Neuron (in vitro differentiated cells): ENCODE data around the gene FAM118A.
"Not testable (repeated sequence)": the region's sequence is repeated elsewhere in the genome, so short reads cannot be mapped to it uniquely, and the experiment has no call there.

Source experiments
- H2AFZ ChIP-seq: one replicate; pipeline ENCODE4 v1.6.1; 2013; ENCODE audit warnings: low read depth, mild to moderate bottlenecking, inconsistent platforms, low read length, moderate library complexity
- H3K27me3 ChIP-seq: one replicate; pipeline ENCODE4 v1.6.1; 2013; ENCODE audit warnings: low read length; ENCODE audit not compliant: insufficient read depth
- H3K36me3 ChIP-seq: one replicate; pipeline ENCODE4 v1.6.1; 2013; ENCODE audit warnings: low read length; ENCODE audit not compliant: insufficient read depth
- H3K4me1 ChIP-seq: one replicate; pipeline ENCODE4 v1.6.1; 2013; ENCODE audit warnings: low read length; ENCODE audit not compliant: insufficient read depth
- H3K4me3 ChIP-seq: 2 replicates; pipeline ENCODE4 v1.5.1; 2013; ENCODE audit warnings: mild to moderate bottlenecking, low read length, moderate library complexity
- H3K9me3 ChIP-seq: one replicate; pipeline ENCODE4 v1.6.1; 2013; ENCODE audit warnings: low read length

Gene FAM118A

DNA sequence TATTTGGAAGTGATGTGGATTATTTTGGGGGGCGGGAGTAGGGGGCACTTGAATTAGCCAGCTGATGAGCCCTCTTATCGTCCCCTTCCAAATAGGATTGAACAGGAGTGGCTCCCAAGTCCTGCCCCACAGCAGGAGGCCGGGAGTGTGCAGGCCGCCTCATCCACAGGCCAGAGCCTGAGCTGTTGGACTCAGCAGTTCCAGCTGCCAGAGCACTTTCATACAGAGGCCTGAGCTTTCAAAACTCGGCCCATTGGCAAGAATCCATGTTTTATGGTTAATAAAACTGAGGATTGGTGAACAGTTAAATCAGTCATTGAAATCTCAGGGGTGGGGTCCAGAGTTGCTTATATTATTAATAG lies 9.6 kb downstream of the FAM118A start:
- Histone ChIP-seq H3K27me3 (no peaks in the 10 kb centered on the region), H2AFZ (no peak overlapping the region), H3K4me1 (peaks cover 24% of the 10 kb centered on the region), H3K36me3 (peaks cover 14% of the 10 kb centered on the region), H3K4me3 (no peak overlapping the region), H3K9me3 (no peaks in the 10 kb centered on the region)

- peaks cover 24% of the 10 kb centered on the region for H3K4me1 ChIP-seq
- H2AFZ ChIP-seq, result no peak overlapping the region
- H3K9me3 ChIP-seq, result no peaks in the 10 kb centered on the region
- peaks cover 16% of the 10 kb centered on the region for H3K36me3 ChIP-seq
- H3K27me3 ChIP-seq, result no peaks in the 10 kb centered on the region
- H3K4me3 ChIP-seq, result no peak overlapping the region
Observed at GRCh38 chr22:45320357-45320976, 10.7 kb downstream of the FAM118A start.

- no peak overlapping the region for H3K4me3 ChIP-seq
- H3K9me3 ChIP-seq, result no peaks in the 10 kb centered on the region
- H2AFZ ChIP-seq, result no peak overlapping the region
- H3K36me3 ChIP-seq, result peaks cover 16% of the 10 kb centered on the region
- no peaks in the 10 kb centered on the region for H3K27me3 ChIP-seq
- peaks cover 24% of the 10 kb centered on the region for H3K4me1 ChIP-seq
Observed at GRCh38 chr22:45321827-45322226, 12.1 kb downstream of the FAM118A start.

DNA sequence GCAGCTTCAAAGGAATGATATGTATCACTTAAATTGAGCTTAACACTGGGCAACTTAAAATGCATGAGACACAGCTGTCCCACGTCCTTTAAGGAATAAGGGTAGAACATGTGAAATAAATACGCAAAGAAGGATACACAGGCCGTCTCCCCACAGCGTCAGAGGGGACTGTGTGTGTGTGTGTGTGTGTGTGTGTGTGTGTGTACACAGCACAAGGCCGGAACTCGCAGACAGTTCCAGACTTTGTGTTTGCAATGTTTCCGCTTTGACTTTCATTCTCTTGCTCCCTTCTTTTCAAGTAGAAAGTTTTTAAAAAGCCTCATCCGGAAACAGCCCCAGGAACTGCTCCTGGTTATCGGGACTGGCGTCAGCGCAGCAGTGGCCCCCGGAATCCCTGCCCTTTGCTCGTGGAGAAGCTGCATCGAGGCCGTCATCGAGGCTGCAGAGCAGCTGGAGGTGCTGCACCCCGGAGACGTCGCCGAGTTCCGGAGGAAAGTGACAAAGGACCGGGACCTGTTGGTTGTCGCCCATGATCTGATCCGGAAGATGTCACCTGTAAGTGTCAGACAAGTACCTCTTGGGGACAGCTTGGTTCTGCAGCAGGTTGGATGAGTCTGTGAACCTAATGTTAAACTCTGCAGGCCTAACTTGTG lies 13.3 kb downstream of the FAM118A start:
- H2AFZ ChIP-seq, result no peak overlapping the region
- H3K4me1 ChIP-seq, result peaks cover 17% of the 10 kb centered on the region
- H3K36me3 ChIP-seq, result peaks cover 16% of the 10 kb centered on the region

DNA sequence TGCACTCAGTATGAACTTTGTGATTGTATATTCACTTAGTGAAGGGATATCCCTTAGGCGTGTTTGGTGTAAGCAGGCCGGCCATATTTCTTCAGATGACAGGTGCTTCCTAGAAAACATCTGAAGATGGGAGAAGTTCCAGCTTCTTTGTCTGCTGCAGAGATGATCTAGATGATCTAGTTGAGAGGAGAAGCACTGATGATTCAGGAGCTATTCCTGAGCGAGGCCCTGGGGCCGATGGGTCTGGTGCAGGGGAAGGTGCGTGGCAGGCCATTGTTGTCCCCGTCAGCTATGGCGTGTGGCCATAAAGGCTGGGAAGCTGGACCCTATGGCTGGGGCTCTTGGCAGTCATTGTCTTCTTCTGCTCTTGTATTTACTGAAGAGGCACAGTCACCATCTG lies 14.0 kb downstream of the FAM118A start:
- Histone ChIP-seq H2AFZ (no peak overlapping the region), H3K4me1 (peaks cover 10% of the 10 kb centered on the region), H3K36me3 (peaks cover 17% of the 10 kb centered on the region), H3K27me3 (no peaks in the 10 kb centered on the region), H3K9me3 (no peaks in the 10 kb centered on the region), H3K4me3 (no peak overlapping the region)

More for the DNA sequence above, 13.3 kb downstream of the FAM118A start:
- Histone ChIP-seq H3K9me3 (no peaks in the 10 kb centered on the region), H3K27me3 (no peaks in the 10 kb centered on the region), H3K4me3 (no peak overlapping the region)

GRCh38 chr22:45324311-45324711 lies 14.6 kb downstream of the FAM118A start:
- Histone ChIP-seq H3K4me1 (peaks cover 4% of the 10 kb centered on the region), H3K27me3 (no peaks in the 10 kb centered on the region), H3K9me3 (no peaks in the 10 kb centered on the region), H3K36me3 (peaks cover 20% of the 10 kb centered on the region), H3K4me3 (no peak overlapping the region), H2AFZ (no peak overlapping the region)

- H3K9me3 ChIP-seq, H3K4me1 ChIP-seq, H2AFZ ChIP-seq, H3K4me3 ChIP-seq, H3K27me3 ChIP-seq: not testable (repeated sequence)
- peaks cover 43% of the 10 kb centered on the region for H3K36me3 ChIP-seq
Observed at GRCh38 chr22:45328261-45328660, 18.5 kb downstream of the FAM118A start.

DNA sequence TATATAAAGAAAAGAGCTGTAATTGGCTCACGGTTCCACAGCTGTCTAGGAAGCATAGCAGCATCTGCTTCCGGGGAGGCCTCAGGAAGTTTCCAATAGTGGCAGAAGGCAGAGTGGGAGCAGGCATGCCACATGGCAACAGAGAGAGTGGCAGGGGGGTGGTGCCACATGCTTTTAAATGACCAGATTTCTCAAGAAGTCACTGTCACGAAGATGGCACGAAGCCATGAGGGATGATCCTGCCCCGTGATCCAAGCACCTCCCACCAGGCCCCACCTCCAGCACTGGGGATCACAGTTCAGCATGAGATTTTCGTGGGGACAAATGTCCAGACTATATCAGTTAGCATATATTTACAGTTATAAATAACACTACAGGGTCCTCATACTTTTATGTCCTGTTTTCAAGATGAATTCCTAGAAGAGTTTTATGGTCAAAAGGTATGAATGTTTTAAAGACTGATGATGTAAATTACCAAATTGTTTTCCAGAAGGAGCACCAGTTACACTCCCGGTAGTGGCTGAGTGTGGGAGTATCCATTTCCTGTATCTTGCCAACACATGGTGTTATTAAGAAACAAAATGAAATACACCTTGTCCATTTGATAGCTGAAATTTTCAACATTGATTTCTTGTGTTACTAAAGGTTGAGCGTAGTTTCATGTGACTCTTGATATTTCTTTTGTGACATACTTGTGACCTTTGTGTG lies 19.2 kb downstream of the FAM118A start:
- Histone ChIP-seq H3K27me3 (no peaks in the 10 kb centered on the region), H3K4me3 (no peak overlapping the region), H3K9me3 (no peaks in the 10 kb centered on the region), H2AFZ (no peak overlapping the region), H3K36me3 (peaks cover 43% of the 10 kb centered on the region), H3K4me1 (no peaks in the 10 kb centered on the region)

- no peaks in the 10 kb centered on the region for H3K27me3 ChIP-seq
- H3K4me1 ChIP-seq, result no peaks in the 10 kb centered on the region
- H3K4me3 ChIP-seq, result no peak overlapping the region
- H3K36me3 ChIP-seq, result peaks cover 43% of the 10 kb centered on the region
- no peaks in the 10 kb centered on the region for H3K9me3 ChIP-seq
- no peak overlapping the region for H2AFZ ChIP-seq
Observed at GRCh38 chr22:45329530-45329936, 19.8 kb downstream of the FAM118A start.

- Histone ChIP-seq H3K4me1 (no peaks in the 10 kb centered on the region), H3K9me3 (no peaks in the 10 kb centered on the region), H2AFZ (no peak overlapping the region), H3K4me3 (no peak overlapping the region), H3K36me3 (peaks cover 43% of the 10 kb centered on the region), H3K27me3 (no peaks in the 10 kb centered on the region)
Observed at GRCh38 chr22:45330548-45330947, 20.8 kb downstream of the FAM118A start.

- no peak overlapping the region for H3K4me3 ChIP-seq
- peaks cover 7% of the 10 kb centered on the region for H3K4me1 ChIP-seq
- H3K27me3 ChIP-seq, result no peaks in the 10 kb centered on the region
- H2AFZ ChIP-seq, result no peak overlapping the region
- peaks cover 48% of the 10 kb centered on the region for H3K36me3 ChIP-seq
- H3K9me3 ChIP-seq, result no peaks in the 10 kb centered on the region
Observed at GRCh38 chr22:45331486-45331885, 21.8 kb downstream of the FAM118A start.

DNA sequence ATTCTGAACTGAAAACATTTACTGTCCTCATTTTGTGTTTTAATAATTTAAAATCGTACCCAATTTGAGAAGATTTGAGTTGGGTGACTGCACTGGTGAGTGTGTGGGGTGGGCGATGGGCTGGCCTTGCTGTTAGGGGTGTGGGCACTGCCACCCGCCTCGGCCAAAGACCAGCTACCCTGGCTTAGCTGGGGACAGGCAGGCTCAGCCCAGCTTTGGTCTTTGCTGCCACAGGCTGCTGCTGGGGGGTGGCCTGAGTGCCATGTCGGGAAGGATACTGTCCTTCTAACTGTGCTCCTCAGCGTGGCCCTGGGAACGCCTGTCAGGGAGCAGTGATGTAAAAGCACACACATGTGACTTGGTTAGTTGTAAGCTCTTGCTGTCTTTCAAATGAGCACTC lies 22.3 kb downstream of the FAM118A start:
- Histone ChIP-seq H3K9me3 (no peaks in the 10 kb centered on the region), H3K4me1 (peaks cover 12% of the 10 kb centered on the region), H3K36me3 (peaks cover 48% of the 10 kb centered on the region), H3K27me3 (no peaks in the 10 kb centered on the region), H3K4me3 (no peak overlapping the region), H2AFZ (no peak overlapping the region)

GRCh38 chr22:45334068-45334467 lies 24.3 kb downstream of the FAM118A start:
- Histone ChIP-seq H3K27me3 (no peaks in the 10 kb centered on the region), H3K36me3 (peaks cover 44% of the 10 kb centered on the region), H3K4me1 (peaks cover 16% of the 10 kb centered on the region), H3K9me3 (no peaks in the 10 kb centered on the region), H2AFZ (no peak overlapping the region), H3K4me3 (no peak overlapping the region)
